ENCODE results near the gene SREBF2.

DNA sequence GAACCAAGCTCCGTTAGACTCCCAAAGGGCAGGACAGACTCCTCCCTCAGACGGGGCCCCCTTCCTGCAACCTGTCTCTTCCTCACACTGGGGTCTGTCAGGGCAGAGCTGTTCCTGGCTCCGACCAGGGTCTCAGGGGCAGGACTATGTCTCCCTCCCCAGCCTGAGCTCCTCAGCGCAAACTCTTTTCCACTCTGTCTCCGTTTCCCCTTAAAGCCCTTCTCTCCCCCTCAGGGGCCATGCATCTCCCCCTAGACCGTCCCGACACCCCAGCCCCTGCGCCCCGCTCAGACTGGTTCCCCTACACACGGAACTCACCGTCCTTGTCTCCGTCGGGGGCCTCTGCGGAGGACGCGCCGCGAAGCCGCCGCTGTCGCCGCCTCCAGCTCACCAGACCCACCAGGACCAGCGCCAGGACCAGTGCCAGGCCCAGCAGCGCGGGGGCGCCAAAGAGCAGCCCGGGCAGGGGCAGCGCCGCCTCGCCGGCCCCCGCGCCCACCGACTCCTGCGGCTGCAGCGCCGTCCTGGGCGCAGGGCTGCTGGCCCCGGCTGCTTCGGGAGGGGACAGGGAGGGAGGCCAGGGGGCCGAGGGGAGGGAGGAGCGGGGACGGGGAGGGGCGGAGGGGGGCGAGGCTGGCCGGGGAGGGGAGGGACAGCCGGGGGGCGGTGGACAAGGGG is 93.0 kb downstream of the SREBF2 start:
- TF ChIP-seq POLR2A (IDR thresholded peaks at IDR 0.05) (no peak), POLR2AphosphoS5 (IDR thresholded peaks at IDR 0.05) (no peak)

All from upper lobe of left lung (tissue), 4 donors.